Measurements from ENCODE around the gene AHR. TPM values are rescaled to one million over a fixed set of nuclear protein-coding genes. Genes with fewer than 3 reads are reported as not detected.

AHR gene
- total and polyA plus RNA-seq, 2 experiments from 2014 or later, result 10.6 to 69.8 TPM

DNA sequence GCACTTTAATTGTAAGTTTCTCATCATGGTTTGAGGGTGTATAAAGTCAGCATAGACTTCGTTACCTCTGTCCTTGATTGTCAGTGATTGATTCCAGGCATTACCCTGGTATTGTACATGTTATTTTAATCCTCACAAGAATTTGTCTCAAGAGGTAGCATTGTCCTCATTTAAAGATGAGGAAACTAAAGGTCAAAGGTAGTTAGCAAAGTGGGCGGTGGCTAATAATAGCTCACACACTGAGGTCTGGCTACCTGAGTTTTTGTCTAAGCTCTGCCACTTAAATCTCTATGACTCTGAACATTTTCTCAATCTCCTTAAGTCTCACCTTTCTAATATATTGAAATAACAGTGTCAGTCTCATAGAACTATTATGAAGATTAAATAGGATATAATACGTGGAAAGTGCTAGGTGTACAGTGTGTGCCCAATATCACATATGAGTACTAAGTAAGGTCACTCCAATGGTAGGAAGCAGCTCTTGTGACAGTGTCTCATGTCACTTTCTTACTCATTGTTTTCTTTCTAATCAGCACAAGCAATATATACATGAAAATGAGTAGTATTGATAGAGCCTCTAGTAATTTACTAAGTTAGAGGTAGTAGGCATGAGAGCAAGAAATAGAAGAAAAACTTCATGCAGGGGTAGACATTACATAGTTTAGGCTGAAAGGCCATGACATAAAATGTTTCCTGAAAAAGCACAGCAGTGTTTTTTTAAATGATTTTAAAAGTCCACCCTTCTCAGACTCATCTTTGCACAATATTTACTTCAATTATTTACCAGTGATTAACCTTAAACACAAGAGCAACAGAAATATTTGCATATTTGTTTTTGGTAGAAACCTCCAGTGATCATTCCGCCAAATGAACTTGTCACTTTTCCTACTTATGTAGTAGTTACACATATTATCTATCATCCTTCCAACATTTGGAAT lies 21.0 kb downstream of the AHR start:
- Histone ChIP-seq H3K4me1 (ENCODE audit: insufficient read depth) (peaks cover 12% of the 10 kb centered on the region), H4K20me1 (ENCODE audit: insufficient read depth, poor library complexity, severe bottlenecking) (no peaks in the 10 kb centered on the region), H3K9me2 (replicated peaks; ENCODE audit: insufficient read depth) (no peaks in the 10 kb centered on the region), H3K4me3 (no peak overlapping the region), H3K79me2 (peaks cover 85% of the 10 kb centered on the region), H3K27me3 (no peaks in the 10 kb centered on the region), H3K4me2 (no peak overlapping the region), H3K9me3 (ENCODE audit: low read depth) (no peaks in the 10 kb centered on the region), H3K36me3 (replicated peaks; ENCODE audit: insufficient read depth, low read depth) (peaks cover 3% of the 10 kb centered on the region), H3K27ac (peak overlapping the region; percentile 30), H2AFZ (no peak overlapping the region)
- no peak for DNase-seq (ENCODE audit: low spot score)
- 88% methylated on average over 4 of the region's 4 CpGs for WGBS (ENCODE audit: low lambda C conversion rate, missing lambda C conversion rate)
- TF ChIP-seq, protein P1, sequence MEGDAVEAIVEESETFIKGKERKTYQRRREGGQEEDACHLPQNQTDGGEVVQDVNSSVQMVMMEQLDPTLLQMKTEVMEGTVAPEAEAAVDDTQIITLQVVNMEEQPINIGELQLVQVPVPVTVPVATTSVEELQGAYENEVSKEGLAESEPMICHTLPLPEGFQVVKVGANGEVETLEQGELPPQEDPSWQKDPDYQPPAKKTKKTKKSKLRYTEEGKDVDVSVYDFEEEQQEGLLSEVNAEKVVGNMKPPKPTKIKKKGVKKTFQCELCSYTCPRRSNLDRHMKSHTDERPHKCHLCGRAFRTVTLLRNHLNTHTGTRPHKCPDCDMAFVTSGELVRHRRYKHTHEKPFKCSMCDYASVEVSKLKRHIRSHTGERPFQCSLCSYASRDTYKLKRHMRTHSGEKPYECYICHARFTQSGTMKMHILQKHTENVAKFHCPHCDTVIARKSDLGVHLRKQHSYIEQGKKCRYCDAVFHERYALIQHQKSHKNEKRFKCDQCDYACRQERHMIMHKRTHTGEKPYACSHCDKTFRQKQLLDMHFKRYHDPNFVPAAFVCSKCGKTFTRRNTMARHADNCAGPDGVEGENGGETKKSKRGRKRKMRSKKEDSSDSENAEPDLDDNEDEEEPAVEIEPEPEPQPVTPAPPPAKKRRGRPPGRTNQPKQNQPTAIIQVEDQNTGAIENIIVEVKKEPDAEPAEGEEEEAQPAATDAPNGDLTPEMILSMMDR (IDR thresholded peaks at IDR 0.05; ENCODE audit: poor library complexity), result no peak
- TF ChIP-seq EZH2phosphoT487 (IDR thresholded peaks at IDR 0.05; ENCODE audit: low read depth, severe bottlenecking, unreplicated experiment) (no peak), EZH2 (IDR thresholded peaks at IDR 0.05; ENCODE audit: borderline replicate concordance) (no peak)

DNA sequence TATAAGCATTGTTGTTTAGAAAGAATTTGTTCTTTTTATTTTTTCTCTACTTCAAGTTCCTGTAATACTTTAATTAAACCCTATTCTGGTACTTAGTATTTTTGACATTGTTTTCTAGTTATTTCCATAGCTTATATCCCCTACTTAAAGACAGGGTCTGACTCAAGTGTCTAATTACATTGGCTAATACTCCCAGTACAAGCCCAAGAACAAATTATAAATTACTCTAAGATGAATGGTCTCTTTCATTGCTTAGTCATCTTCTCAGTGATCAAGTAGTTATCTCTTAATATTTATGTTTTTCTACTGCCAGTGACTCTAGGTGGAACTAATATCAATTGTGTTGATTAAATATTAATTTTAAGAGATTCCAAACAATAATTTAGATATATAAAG lies 21.6 kb downstream of the AHR start:
- no peaks in the 10 kb centered on the region for H3K27me3 ChIP-seq
- no peak for DNase-seq (ENCODE audit: low spot score)
- H2AFZ ChIP-seq, result no peak overlapping the region
- peaks cover 12% of the 10 kb centered on the region for H3K4me1 ChIP-seq (ENCODE audit: insufficient read depth)
- peak overlapping the region; percentile 30 for H3K27ac ChIP-seq
- no peaks in the 10 kb centered on the region for H3K36me3 ChIP-seq (replicated peaks; ENCODE audit: insufficient read depth, low read depth)
- no peak overlapping the region for H3K4me3 ChIP-seq
- H3K4me2 ChIP-seq, result no peak overlapping the region
- H3K79me2 ChIP-seq, result peaks cover 84% of the 10 kb centered on the region
- no peaks in the 10 kb centered on the region for H3K9me3 ChIP-seq (ENCODE audit: low read depth)
- TF ChIP-seq EZH2 (IDR thresholded peaks at IDR 0.05; ENCODE audit: borderline replicate concordance) (no peak), EZH2phosphoT487 (IDR thresholded peaks at IDR 0.05; ENCODE audit: low read depth, severe bottlenecking, unreplicated experiment) (no peak)
- TF ChIP-seq, protein P1 (IDR thresholded peaks at IDR 0.05; ENCODE audit: poor library complexity), result no peak
- no peaks in the 10 kb centered on the region for H4K20me1 ChIP-seq (ENCODE audit: insufficient read depth, poor library complexity, severe bottlenecking)
- no peaks in the 10 kb centered on the region for H3K9me2 ChIP-seq (replicated peaks; ENCODE audit: insufficient read depth)

DNA sequence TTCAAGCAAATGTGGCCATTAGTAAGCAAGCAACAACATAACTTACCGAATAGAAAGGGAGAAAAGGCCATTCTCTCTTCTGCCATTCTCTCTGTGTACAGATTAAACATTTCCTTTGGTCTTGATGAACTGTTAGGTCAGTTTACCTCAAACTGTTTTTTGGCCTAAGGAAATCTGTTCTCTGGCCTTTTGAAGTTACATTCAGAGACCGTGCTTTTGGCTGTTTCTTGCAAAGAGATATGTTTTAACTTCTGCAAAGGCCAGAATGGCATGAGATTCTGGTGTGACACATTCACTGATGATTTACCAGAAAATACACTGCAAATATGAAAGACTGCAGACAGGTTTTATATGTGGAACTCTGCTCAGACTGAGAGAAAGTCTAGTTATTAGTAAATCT lies 22.2 kb downstream of the AHR start:
- no peaks in the 10 kb centered on the region for H3K9me2 ChIP-seq (replicated peaks; ENCODE audit: insufficient read depth)
- no peak for DNase-seq (ENCODE audit: low spot score)
- TF ChIP-seq EZH2 (IDR thresholded peaks at IDR 0.05; ENCODE audit: borderline replicate concordance) (no peak), EZH2phosphoT487 (IDR thresholded peaks at IDR 0.05; ENCODE audit: low read depth, severe bottlenecking, unreplicated experiment) (no peak)
- TF ChIP-seq, protein P1 (IDR thresholded peaks at IDR 0.05; ENCODE audit: poor library complexity), result no peak
- H4K20me1 ChIP-seq (ENCODE audit: insufficient read depth, poor library complexity, severe bottlenecking), result no peaks in the 10 kb centered on the region
- H2AFZ ChIP-seq, result no peak overlapping the region
- no peaks in the 10 kb centered on the region for H3K27me3 ChIP-seq
- peaks cover 82% of the 10 kb centered on the region for H3K79me2 ChIP-seq
- H3K27ac ChIP-seq, result peak overlapping the region; percentile 30
- H3K4me2 ChIP-seq, result peak overlapping the region; percentile 15
- WGBS (ENCODE audit: low lambda C conversion rate, missing lambda C conversion rate), result 43% methylated on average over 2 of the region's 2 CpGs
- H3K9me3 ChIP-seq (ENCODE audit: low read depth), result no peaks in the 10 kb centered on the region
- H3K4me1 ChIP-seq (ENCODE audit: insufficient read depth), result peaks cover 12% of the 10 kb centered on the region
- H3K36me3 ChIP-seq (replicated peaks; ENCODE audit: insufficient read depth, low read depth), result no peaks in the 10 kb centered on the region
- H3K4me3 ChIP-seq, result no peak overlapping the region
